ENCODE measurements around the gene BEST2. TPM values are rescaled to one million over a fixed set of nuclear protein-coding genes. Genes with fewer than 3 reads are reported as not detected.

BEST2 gene
- total and polyA plus RNA-seq, 7 experiments from 2014 or later = not detected

DNA sequence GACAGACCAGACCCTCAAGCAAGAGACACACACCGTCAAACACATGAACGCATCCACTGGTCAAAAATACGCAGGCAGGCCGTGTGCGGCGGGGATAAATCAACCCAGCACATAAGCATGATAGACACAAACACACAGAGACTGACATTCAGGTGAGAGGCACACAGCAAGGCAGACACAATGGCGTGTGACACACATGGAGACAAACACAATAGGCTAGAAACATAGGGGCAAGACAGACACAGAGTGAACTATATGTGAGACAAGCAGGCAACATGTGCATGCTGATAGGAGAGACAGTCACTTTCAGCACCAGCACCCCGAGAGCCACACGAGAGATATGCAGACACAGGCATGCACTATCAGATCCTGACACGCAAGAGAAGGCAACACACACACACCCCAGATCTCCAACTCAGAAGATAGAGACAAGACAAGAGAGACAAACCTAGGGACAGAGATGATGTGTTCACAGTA lies 32.8 kb downstream of the BEST2 start:
- H3K27me3 ChIP-seq (ENCODE audit: control insufficient read depth in 2 of 2, insufficient read depth in 2 of 2, low read length in 2 of 2) = no peaks in the 10 kb centered on the region
- no peaks in the 10 kb centered on the region for H3K36me3 ChIP-seq (ENCODE audit: control insufficient read depth in 2 of 3, insufficient read depth in 3 of 3, low read length in 3 of 3)
- no peak overlapping the region for H3K4me3 ChIP-seq (ENCODE audit: low read length)
- CTCF ChIA-PET = no interaction called here
- POLR2A ChIA-PET = interaction anchor here (12.9 kb wide), 1 partner anchor 10 kb away, joined by 621 read pairs; the partner anchor contains the start of gene JUNB
- Mint-ChIP-seq H3K27me3 (no peaks in the 10 kb centered on the region), H3K27ac (no peak overlapping the region), H3K4me3 (no peak overlapping the region), H3K9me3 (peaks cover 0 to 7% (median 0%) of the 10 kb centered on the region in 11 donors), H3K4me1 (peaks cover 13 to 35% (median 30%) of the 10 kb centered on the region in 7 donors), H3K36me3 (no peaks in the 10 kb centered on the region)
- peaks cover 42 to 53% of the 10 kb centered on the region in 2 donors for H3K4me1 ChIP-seq (ENCODE audit: control insufficient read depth in 2 of 2, insufficient read depth in 2 of 2, low read length in 2 of 2)
- no peaks in the 10 kb centered on the region for H3K9me3 ChIP-seq (ENCODE audit: control insufficient read depth in 2 of 3, low read length in 3 of 3)
- ATAC-seq (no peak), DNase-seq (peak in 7 of 9 donors; percentile 45 to 69 (median 55))
- H3K27ac ChIP-seq (ENCODE audit: low read depth, low read length) = peak overlapping the region; percentile 98
- intact Hi-C loops (cut with micrococcal nuclease) = loop anchor here in 1 of 2 donors (5.0 kb wide), 1 partner anchor 1583 kb away; no protein-coding TSS in a partner anchor

DNA sequence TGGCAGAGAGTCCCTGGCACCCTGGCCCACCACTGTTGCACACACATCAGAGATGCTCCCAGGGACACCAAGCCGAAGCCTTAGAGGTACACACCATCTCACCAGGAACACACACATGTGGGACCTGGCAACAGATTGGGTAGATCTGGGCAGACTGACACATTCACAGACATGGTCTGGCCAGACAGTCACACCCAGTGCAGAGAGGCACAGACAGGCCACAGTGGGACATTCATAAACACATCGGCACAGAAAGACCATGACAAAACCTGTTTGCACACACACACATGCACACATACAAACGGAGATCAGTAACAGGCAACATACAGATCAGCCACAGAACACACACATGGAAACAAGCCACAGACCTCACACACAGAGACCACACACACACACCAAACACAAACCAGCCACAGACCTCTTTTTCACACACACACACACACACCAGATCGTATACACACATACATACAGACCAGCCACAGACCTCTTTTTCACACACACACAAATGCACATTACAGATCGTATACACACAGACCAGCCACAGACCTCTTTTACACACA lies 33.4 kb downstream of the BEST2 start:
- Histone ChIP-seq H3K36me3 (ENCODE audit: control insufficient read depth in 2 of 3, insufficient read depth in 3 of 3, low read length in 3 of 3) (no peaks in the 10 kb centered on the region), H3K27me3 (ENCODE audit: control insufficient read depth in 2 of 2, insufficient read depth in 2 of 2, low read length in 2 of 2) (no peaks in the 10 kb centered on the region), H3K4me1 (ENCODE audit: control insufficient read depth in 2 of 2, insufficient read depth in 2 of 2, low read length in 2 of 2) (peaks cover 41 to 53% of the 10 kb centered on the region in 2 donors), H3K27ac (ENCODE audit: low read depth, low read length) (peak overlapping the region; percentile 98), H3K4me3 (ENCODE audit: low read length) (no peak overlapping the region), H3K9me3 (ENCODE audit: control insufficient read depth in 2 of 3, low read length in 3 of 3) (no peaks in the 10 kb centered on the region)
- intact Hi-C loops (cut with micrococcal nuclease) = loop anchor here in 1 of 2 donors (5.0 kb wide), 1 partner anchor 1582 kb away; no protein-coding TSS in a partner anchor
- CTCF ChIA-PET = no interaction called here
- no peak overlapping the region for H3K4me3 Mint-ChIP-seq
- no peak overlapping the region for H3K27ac Mint-ChIP-seq
- DNase-seq = peak in 7 of 9 donors; percentile 36 to 67 (median 45)
- H3K9me3 Mint-ChIP-seq = peaks cover 0 to 7% (median 0%) of the 10 kb centered on the region in 11 donors
- no peaks in the 10 kb centered on the region for H3K36me3 Mint-ChIP-seq
- POLR2A ChIA-PET = interaction anchor here (1.1 to 1.5 kb wide), 2 partner anchors 7 to 9 kb away, joined by 4 to 10 read pairs; no protein-coding TSS in a partner anchor
- ATAC-seq = no peak
- no peaks in the 10 kb centered on the region for H3K27me3 Mint-ChIP-seq
- peaks cover 13 to 31% (median 27%) of the 10 kb centered on the region in 7 donors for H3K4me1 Mint-ChIP-seq

DNA sequence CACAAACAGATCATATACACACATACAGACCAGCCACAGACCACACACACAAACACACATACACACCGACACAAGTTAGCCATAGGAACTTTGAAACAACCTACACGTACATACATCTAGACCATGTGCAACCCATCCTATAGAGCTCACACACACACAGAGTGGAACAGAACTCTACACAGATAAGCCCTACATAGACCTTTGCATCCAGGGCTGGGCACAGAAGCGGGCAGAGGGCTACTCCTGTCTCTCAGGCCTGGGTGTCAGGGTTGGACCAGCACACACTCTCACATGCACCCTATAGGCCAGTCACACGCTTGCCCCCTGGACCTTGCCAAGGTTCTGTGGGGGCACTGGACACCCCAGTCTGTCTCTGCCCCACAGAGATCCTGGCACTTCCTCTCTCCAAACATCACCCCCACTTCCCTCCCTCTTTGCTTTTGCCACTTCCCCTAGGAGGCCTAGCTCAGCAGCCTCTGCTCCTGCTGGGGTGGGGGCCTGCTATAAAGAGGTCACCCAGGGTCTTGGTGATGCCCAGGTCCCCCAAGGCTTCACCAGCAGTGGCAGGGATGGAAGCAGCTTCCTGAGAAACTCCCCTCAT lies 33.9 kb downstream of the BEST2 start:
- ChIA-PET POLR2A (interaction anchor here (1.1 to 1.5 kb wide), 4 partner anchors 8 to 11 kb away, joined by 3 to 10 read pairs (median 4); no protein-coding TSS in a partner anchor), CTCF (no interaction called here)
- Histone ChIP-seq H3K36me3 (ENCODE audit: control insufficient read depth in 2 of 3, insufficient read depth in 3 of 3, low read length in 3 of 3) (no peaks in the 10 kb centered on the region), H3K27me3 (ENCODE audit: control insufficient read depth in 2 of 2, insufficient read depth in 2 of 2, low read length in 2 of 2) (no peaks in the 10 kb centered on the region), H3K27ac (ENCODE audit: low read depth, low read length) (peak overlapping the region; percentile 98), H3K4me1 (ENCODE audit: control insufficient read depth in 2 of 2, insufficient read depth in 2 of 2, low read length in 2 of 2) (peaks cover 44 to 56% of the 10 kb centered on the region in 2 donors), H3K4me3 (ENCODE audit: low read length) (no peak overlapping the region), H3K9me3 (ENCODE audit: control insufficient read depth in 2 of 3, low read length in 3 of 3) (no peaks in the 10 kb centered on the region)
- peaks cover 0 to 7% (median 0%) of the 10 kb centered on the region in 11 donors for H3K9me3 Mint-ChIP-seq
- no peaks in the 10 kb centered on the region for H3K36me3 Mint-ChIP-seq
- ATAC-seq = no peak
- H3K4me3 Mint-ChIP-seq = no peak overlapping the region
- H3K4me1 Mint-ChIP-seq = peaks cover 14 to 32% (median 29%) of the 10 kb centered on the region in 7 donors
- no peaks in the 10 kb centered on the region for H3K27me3 Mint-ChIP-seq
- DNase-seq = no peak
- intact Hi-C loops (cut with micrococcal nuclease) = no loop called here
- H3K27ac Mint-ChIP-seq = no peak overlapping the region

DNA sequence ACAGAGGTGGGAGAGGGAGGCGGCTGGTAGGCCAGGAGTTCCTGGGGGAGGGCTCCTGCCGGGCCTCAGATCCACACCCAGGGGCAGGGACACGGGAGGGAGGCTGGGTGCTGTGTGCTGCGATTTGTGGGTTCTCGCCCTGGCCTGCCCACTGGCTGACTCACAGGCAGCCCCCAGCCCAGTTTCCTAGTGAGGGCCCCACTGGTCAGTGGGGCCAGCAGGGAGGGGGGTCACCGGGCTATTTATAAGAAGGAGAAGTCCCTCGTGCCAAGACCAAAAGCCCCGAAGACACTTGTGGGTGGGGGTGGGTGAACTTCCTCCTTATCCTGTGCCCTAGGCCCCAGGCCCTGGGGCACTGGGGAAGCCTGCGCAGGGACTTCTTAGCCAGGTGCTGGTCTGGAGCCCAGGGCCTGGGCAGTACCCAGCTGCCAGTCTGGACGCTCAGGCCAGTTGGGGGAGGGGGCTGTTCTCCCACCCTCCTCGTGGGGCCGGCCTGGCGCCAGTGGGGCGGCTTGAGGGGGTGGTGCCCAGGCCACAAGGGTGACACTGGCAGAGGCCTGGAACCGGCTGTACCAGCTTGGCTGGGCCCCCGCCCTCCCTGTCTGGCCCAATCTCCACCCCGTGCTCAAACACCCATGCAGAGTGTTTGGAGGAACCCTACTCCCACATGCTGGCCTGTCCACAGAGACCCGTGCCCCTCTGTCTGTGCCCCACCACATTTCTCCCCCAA lies 34.7 kb downstream of the BEST2 start:
- H3K4me1 ChIP-seq (ENCODE audit: control insufficient read depth in 2 of 2, insufficient read depth in 2 of 2, low read length in 2 of 2) = peaks cover 50 to 61% of the 10 kb centered on the region in 2 donors
- H3K27ac ChIP-seq (ENCODE audit: low read depth, low read length) = peak overlapping the region; percentile 98
- no peaks in the 10 kb centered on the region for H3K36me3 Mint-ChIP-seq
- ATAC-seq = peak; percentile 2
- H3K4me1 Mint-ChIP-seq = peaks cover 20 to 38% (median 34%) of the 10 kb centered on the region in 7 donors
- no peaks in the 10 kb centered on the region for H3K27me3 ChIP-seq (ENCODE audit: control insufficient read depth in 2 of 2, insufficient read depth in 2 of 2, low read length in 2 of 2)
- no peaks in the 10 kb centered on the region for H3K9me3 ChIP-seq (ENCODE audit: control insufficient read depth in 2 of 3, low read length in 3 of 3)
- POLR2A ChIA-PET = interaction anchor here (1.1 to 1.5 kb wide), 4 partner anchors 8 to 12 kb away, joined by 3 to 10 read pairs (median 4); no protein-coding TSS in a partner anchor
- CTCF ChIA-PET = no interaction called here
- H3K9me3 Mint-ChIP-seq = peaks cover 0 to 13% (median 0%) of the 10 kb centered on the region in 11 donors
- no peaks in the 10 kb centered on the region for H3K36me3 ChIP-seq (ENCODE audit: control insufficient read depth in 2 of 3, insufficient read depth in 3 of 3, low read length in 3 of 3)
- intact Hi-C loops (cut with micrococcal nuclease) = no loop called here
- no peak for DNase-seq
- H3K4me3 Mint-ChIP-seq = no peak overlapping the region
- no peak overlapping the region for H3K4me3 ChIP-seq (ENCODE audit: low read length)
- no peaks in the 10 kb centered on the region for H3K27me3 Mint-ChIP-seq
- H3K27ac Mint-ChIP-seq = peak overlapping the region in 4 of 9 donors; percentile 78 to 98 (median 88)

DNA sequence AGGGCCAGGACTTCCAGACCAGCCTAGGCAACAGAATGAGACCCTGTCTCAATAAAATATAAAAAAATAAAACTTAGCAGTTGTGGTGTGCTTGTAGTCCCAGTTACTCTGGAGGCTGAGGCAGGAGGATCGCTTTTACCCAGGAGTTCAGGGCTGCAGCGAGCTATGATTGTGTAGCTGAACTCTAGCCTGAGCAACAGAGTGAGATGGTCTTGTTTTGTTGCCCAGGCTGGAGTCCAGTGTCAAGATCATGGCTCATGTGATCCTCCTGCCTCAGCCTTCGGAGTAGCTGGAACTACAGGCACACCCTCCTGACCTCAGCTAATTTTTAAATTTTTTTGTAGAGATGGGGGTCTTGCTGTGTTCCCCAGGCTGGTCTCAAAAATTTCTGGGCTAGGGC lies 35.4 kb downstream of the BEST2 start:
- no peak overlapping the region for H3K4me3 ChIP-seq (ENCODE audit: low read length)
- H3K9me3 Mint-ChIP-seq = peaks cover 0 to 13% (median 0%) of the 10 kb centered on the region in 11 donors
- H3K9me3 ChIP-seq (ENCODE audit: control insufficient read depth in 2 of 3, low read length in 3 of 3) = no peaks in the 10 kb centered on the region
- H3K4me3 Mint-ChIP-seq = no peak overlapping the region
- H3K4me1 Mint-ChIP-seq = peaks cover 13 to 33% (median 28%) of the 10 kb centered on the region in 7 donors
- peak overlapping the region; percentile 98 for H3K27ac ChIP-seq (ENCODE audit: low read depth, low read length)
- H3K36me3 ChIP-seq (ENCODE audit: control insufficient read depth in 2 of 3, insufficient read depth in 3 of 3, low read length in 3 of 3) = peaks cover 0 to 6% (median 0%) of the 10 kb centered on the region in 3 experiments
- DNase-seq = no peak
- H3K27me3 ChIP-seq (ENCODE audit: control insufficient read depth in 2 of 2, insufficient read depth in 2 of 2, low read length in 2 of 2) = no peaks in the 10 kb centered on the region
- POLR2A ChIA-PET = no interaction called here
- H3K36me3 Mint-ChIP-seq = no peaks in the 10 kb centered on the region
- ATAC-seq = no peak
- peak overlapping the region in 7 of 9 donors; percentile 58 to 100 (median 94) for H3K27ac Mint-ChIP-seq
- CTCF ChIA-PET = interaction anchor here (3.0 kb wide), 1 partner anchor 9 kb away, joined by 22 read pairs; no protein-coding TSS in a partner anchor
- H3K27me3 Mint-ChIP-seq = no peaks in the 10 kb centered on the region
- peaks cover 44 to 54% of the 10 kb centered on the region in 2 donors for H3K4me1 ChIP-seq (ENCODE audit: control insufficient read depth in 2 of 2, insufficient read depth in 2 of 2, low read length in 2 of 2)
- intact Hi-C loops (cut with micrococcal nuclease) = no loop called here

DNA sequence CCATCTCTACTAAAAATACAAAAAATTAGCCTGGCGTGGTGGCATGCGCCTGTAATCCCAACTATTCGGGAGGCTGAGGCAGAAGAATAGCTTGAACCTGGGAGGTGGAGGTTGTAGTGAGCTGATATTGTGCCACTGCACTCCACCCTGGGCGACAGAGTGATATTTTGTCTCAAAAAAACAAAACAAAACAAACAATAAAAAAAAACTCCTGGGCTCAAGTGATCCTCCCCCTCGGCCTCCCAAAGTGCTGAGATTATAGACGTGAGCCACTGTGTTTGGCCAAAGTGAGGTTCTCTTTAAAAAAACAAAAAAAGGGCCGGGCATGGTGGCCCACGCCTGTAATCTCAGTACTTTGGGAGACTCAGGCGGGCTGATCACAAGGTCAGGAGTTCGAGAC lies 35.9 kb downstream of the BEST2 start:
- Mint-ChIP-seq H3K36me3 (no peaks in the 10 kb centered on the region), H3K27ac (peak overlapping the region in 7 of 9 donors; percentile 58 to 100 (median 94)), H3K9me3 (peaks cover 0 to 16% (median 0%) of the 10 kb centered on the region in 11 donors), H3K4me1 (peaks cover 13 to 30% (median 24%) of the 10 kb centered on the region in 7 donors), H3K27me3 (no peaks in the 10 kb centered on the region), H3K4me3 (no peak overlapping the region)
- Histone ChIP-seq H3K9me3 (ENCODE audit: control insufficient read depth in 2 of 3, low read length in 3 of 3) (no peaks in the 10 kb centered on the region), H3K36me3 (ENCODE audit: control insufficient read depth in 2 of 3, insufficient read depth in 3 of 3, low read length in 3 of 3) (peaks cover 0 to 11% (median 0%) of the 10 kb centered on the region in 3 experiments), H3K27me3 (ENCODE audit: control insufficient read depth in 2 of 2, insufficient read depth in 2 of 2, low read length in 2 of 2) (no peaks in the 10 kb centered on the region), H3K4me1 (ENCODE audit: control insufficient read depth in 2 of 2, insufficient read depth in 2 of 2, low read length in 2 of 2) (peaks cover 43 to 54% of the 10 kb centered on the region in 2 donors), H3K27ac (ENCODE audit: low read depth, low read length) (peak overlapping the region; percentile 98), H3K4me3 (ENCODE audit: low read length) (no peak overlapping the region)
- no peak for ATAC-seq
- ChIA-PET POLR2A (interaction anchor here (2.4 kb wide), 1 partner anchor 10 kb away, joined by 23 read pairs; no protein-coding TSS in a partner anchor), CTCF (interaction anchor here (3.0 kb wide), 1 partner anchor 10 kb away, joined by 22 read pairs; no protein-coding TSS in a partner anchor)
- DNase-seq = no peak
- intact Hi-C loops (cut with micrococcal nuclease) = no loop called here
